OCI-LY3 (cell line): ENCODE results near the gene MAPK9.

ENCODE experiments used
- EZH2phosphoT487 ChIP-seq: fragments of 200-600 bp; shearing (Covaris generic); IDR thresholded peaks from 2 replicates; pipeline ENCODE4 v1.6.1; 2018; ENCODE audit warnings: antibody characterized with exemption, mixed run types, low read depth
- TF ChIP-seq, protein P1 (sequence below): fragments of 200-600, 300-600 bp; sonication (generic); IDR thresholded peaks from 2 replicates; pipeline ENCODE4 v1.5.1; 2014; ENCODE audit warnings: antibody characterized with exemption, low read length, low read depth

DNA sequence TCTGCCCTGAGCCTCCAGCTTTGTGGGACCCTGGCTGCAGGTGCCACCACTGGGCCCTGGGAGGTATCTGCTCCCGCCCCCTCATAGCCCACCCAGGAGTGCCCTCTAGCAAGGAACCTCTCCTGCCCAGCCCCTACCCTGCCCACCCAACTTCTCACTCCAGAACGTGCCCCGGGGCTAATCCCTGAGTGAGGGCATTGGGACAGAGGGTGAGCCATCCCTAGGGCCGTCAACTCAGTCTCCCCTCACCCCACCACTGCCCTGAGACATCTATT is 80.2 kb downstream of the MAPK9 start:
- TF ChIP-seq, protein P1, sequence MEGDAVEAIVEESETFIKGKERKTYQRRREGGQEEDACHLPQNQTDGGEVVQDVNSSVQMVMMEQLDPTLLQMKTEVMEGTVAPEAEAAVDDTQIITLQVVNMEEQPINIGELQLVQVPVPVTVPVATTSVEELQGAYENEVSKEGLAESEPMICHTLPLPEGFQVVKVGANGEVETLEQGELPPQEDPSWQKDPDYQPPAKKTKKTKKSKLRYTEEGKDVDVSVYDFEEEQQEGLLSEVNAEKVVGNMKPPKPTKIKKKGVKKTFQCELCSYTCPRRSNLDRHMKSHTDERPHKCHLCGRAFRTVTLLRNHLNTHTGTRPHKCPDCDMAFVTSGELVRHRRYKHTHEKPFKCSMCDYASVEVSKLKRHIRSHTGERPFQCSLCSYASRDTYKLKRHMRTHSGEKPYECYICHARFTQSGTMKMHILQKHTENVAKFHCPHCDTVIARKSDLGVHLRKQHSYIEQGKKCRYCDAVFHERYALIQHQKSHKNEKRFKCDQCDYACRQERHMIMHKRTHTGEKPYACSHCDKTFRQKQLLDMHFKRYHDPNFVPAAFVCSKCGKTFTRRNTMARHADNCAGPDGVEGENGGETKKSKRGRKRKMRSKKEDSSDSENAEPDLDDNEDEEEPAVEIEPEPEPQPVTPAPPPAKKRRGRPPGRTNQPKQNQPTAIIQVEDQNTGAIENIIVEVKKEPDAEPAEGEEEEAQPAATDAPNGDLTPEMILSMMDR = no peak
- TF ChIP-seq EZH2phosphoT487 = no peak
